Smooth muscle cell (in vitro differentiated cells): Measurements from ENCODE around the gene SLC5A6. TPM values are rescaled to one million over a fixed set of nuclear protein-coding genes. Genes with fewer than 3 reads are reported as not detected.

ENCODE experiments used
- DNase-seq: peaks from one replicate; lab custom pipeline; 2025; ENCODE audit not compliant: unreplicated experiment; lab: John Stamatoyannopoulos, UW
- H2AFZ ChIP-seq: fragments of 200-600 bp; sonication (generic); 2 replicates; pipeline ENCODE4 v1.6.0; 2016; ENCODE audit warnings: antibody characterized with exemption, low read depth, mild to moderate bottlenecking
- H3F3A ChIP-seq: fragments of 200-600 bp; sonication (generic); 2 replicates; pipeline ENCODE4 v1.6.0; 2017; ENCODE audit warnings: antibody characterized with exemption, low read depth
- H3K27ac ChIP-seq: fragments of 200-600 bp; sonication (generic); 2 replicates; pipeline ENCODE4 v1.5.1; 2016; ENCODE audit warnings: low read depth, mild to moderate bottlenecking
- H3K27me3 ChIP-seq: fragments of 200-600 bp; sonication (generic); 2 replicates; pipeline ENCODE4 v1.6.1; 2016; ENCODE audit warnings: low read depth, mild to moderate bottlenecking
- H3K36me3 ChIP-seq: fragments of 200-600 bp; sonication (generic); 2 replicates; pipeline ENCODE4 v1.5.1; 2016; ENCODE audit warnings: low read depth
- H3K4me1 ChIP-seq: fragments of 200-600 bp; sonication (generic); 2 replicates; pipeline ENCODE4 v1.5.1; 2016; ENCODE audit warnings: low read depth
- H3K4me2 ChIP-seq: fragments of 200-600 bp; sonication (generic); 2 replicates; pipeline ENCODE4 v1.6.0; 2016; ENCODE audit warnings: mild to moderate bottlenecking
- H3K4me3 ChIP-seq: fragments of 200-600 bp; sonication (generic); 2 replicates; pipeline ENCODE4 v1.5.1; 2016; ENCODE audit warnings: mild to moderate bottlenecking
- H3K79me2 ChIP-seq: fragments of 200-600 bp; sonication (generic); 2 replicates; pipeline ENCODE4 v1.6.0; 2016; ENCODE audit warnings: low read depth, mild to moderate bottlenecking
- H3K9ac ChIP-seq: fragments of 200-600 bp; sonication (generic); 2 replicates; pipeline ENCODE4 v1.6.0; 2016; ENCODE audit warnings: low read depth
- H3K9me3 ChIP-seq: fragments of 200-600 bp; sonication (generic); replicated peaks from 2 replicates; pipeline ENCODE4 v1.5.1; 2016; ENCODE audit warnings: low read depth
- H4K20me1 ChIP-seq: fragments of 200-600 bp; sonication (generic); 2 replicates; pipeline ENCODE4 v1.6.0; 2016; ENCODE audit warnings: low read depth
- CTCF ChIP-seq: fragments of 200-600 bp; sonication (generic); IDR thresholded peaks from 2 replicates; pipeline ENCODE4 v1.5.1; 2017; ENCODE audit warnings: borderline replicate concordance, mild to moderate bottlenecking, antibody characterized with exemption; ENCODE audit not compliant: insufficient read depth, poor library complexity, severe bottlenecking
- WGBS: methylation state at CpG from one replicate; pipeline ENCODE4 v1.1.7; 2016; ENCODE audit warnings: low lambda C conversion rate; 5-methylcytosine and 5-hydroxymethylcytosine counted together
- polyA plus RNA-seq: library from polyadenylated mRNA; unstranded; fragments of >200 nt; fragmentation: Nextera tagmentation; extraction: Ambion mirVana; gene quantifications from 2 replicates; pipeline ENCODE4 v1.2.1, GENCODE V29; 2016
- total RNA-seq: library from RNA; depleted of rRNA; stranded (reverse); fragments of >200 nt; gene quantifications from 2 replicates; pipeline ENCODE4 v1.2.3, GENCODE V29; 2014

The SLC5A6 gene
- total and polyA plus RNA-seq, 2 experiments from 2014 or later: 25.7 to 32.3 TPM

- no peaks in the 10 kb centered on the region for H3K4me1 ChIP-seq
- no peak overlapping the region for H2AFZ ChIP-seq
- DNase-seq: no peak
- TF ChIP-seq CTCF: no peak
- no peak overlapping the region for H3K9ac ChIP-seq
- no peaks in the 10 kb centered on the region for H3K9me3 ChIP-seq
- peaks cover 14% of the 10 kb centered on the region for H3K36me3 ChIP-seq
- H3K79me2 ChIP-seq: no peaks in the 10 kb centered on the region
- H3K4me2 ChIP-seq: no peak overlapping the region
- no peaks in the 10 kb centered on the region for H3F3A ChIP-seq
- no peaks in the 10 kb centered on the region for H4K20me1 ChIP-seq
- no peak overlapping the region for H3K27ac ChIP-seq
- H3K27me3 ChIP-seq: no peaks in the 10 kb centered on the region
- no peak overlapping the region for H3K4me3 ChIP-seq
- 98% methylated on average over 9 of the region's 9 CpGs for WGBS
Measured at GRCh38 chr2:27225526-27225925, 13.5 kb upstream of the SLC5A6 start.

GRCh38 chr2:27223416-27223815, 11.3 kb upstream of the SLC5A6 start:
- no peak for TF ChIP-seq CTCF
- Histone ChIP-seq H3K79me2 (peaks cover 4% of the 10 kb centered on the region), H3K4me1 (peaks cover 4% of the 10 kb centered on the region), H3K36me3 (peaks cover 14% of the 10 kb centered on the region), H3K4me3 (no peak overlapping the region), H3F3A (no peaks in the 10 kb centered on the region), H3K9ac (no peak overlapping the region), H3K4me2 (no peak overlapping the region), H3K9me3 (no peaks in the 10 kb centered on the region), H4K20me1 (no peaks in the 10 kb centered on the region), H3K27me3 (no peaks in the 10 kb centered on the region), H3K27ac (no peak overlapping the region), H2AFZ (no peak overlapping the region)
- WGBS: 94% methylated on average over 6 of the region's 6 CpGs
- DNase-seq: no peak

- H3K4me1 ChIP-seq: peaks cover 14% of the 10 kb centered on the region
- WGBS: 100% methylated on average over 5 of the region's 5 CpGs
- no peaks in the 10 kb centered on the region for H3F3A ChIP-seq
- peaks cover 6% of the 10 kb centered on the region for H3K36me3 ChIP-seq
- H3K9ac ChIP-seq: no peak overlapping the region
- TF ChIP-seq CTCF: no peak
- no peak overlapping the region for H3K27ac ChIP-seq
- peaks cover 15% of the 10 kb centered on the region for H3K79me2 ChIP-seq
- DNase-seq: no peak
- no peak overlapping the region for H2AFZ ChIP-seq
- no peaks in the 10 kb centered on the region for H3K9me3 ChIP-seq
- H4K20me1 ChIP-seq: no peaks in the 10 kb centered on the region
- H3K4me2 ChIP-seq: no peak overlapping the region
- no peaks in the 10 kb centered on the region for H3K27me3 ChIP-seq
- H3K4me3 ChIP-seq: no peak overlapping the region
Measured at GRCh38 chr2:27222407-27222806, 10.3 kb upstream of the SLC5A6 start.

DNA sequence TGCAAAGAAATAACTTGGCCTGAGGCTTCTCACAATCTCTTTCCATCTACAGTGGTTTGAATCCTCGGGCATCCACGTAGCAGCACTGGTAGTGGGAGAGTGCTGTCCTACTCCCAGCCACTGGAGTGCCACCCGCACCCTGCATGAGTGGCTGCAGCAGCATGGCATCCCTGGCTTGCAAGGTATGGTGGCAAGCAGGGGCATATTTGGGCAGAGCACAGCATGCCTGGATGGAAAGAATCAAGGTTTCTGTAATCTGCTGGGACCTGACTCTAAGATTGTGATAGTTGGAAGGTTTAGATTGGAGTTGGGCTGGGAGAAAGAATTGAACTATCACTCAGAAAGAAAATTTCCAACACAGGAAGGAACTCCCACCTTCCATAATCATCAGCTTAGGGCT, 9.1 kb upstream of the SLC5A6 start:
- WGBS: 92% methylated on average over 3 of the region's 3 CpGs
- peaks cover 14% of the 10 kb centered on the region for H3K4me1 ChIP-seq
- no peaks in the 10 kb centered on the region for H3K36me3 ChIP-seq
- no peak for DNase-seq
- H3K79me2 ChIP-seq: peaks cover 15% of the 10 kb centered on the region
- H4K20me1 ChIP-seq: no peaks in the 10 kb centered on the region
- H2AFZ ChIP-seq: no peak overlapping the region
- no peak overlapping the region for H3K4me3 ChIP-seq
- no peak overlapping the region for H3K27ac ChIP-seq
- no peaks in the 10 kb centered on the region for H3K9me3 ChIP-seq
- no peaks in the 10 kb centered on the region for H3F3A ChIP-seq
- no peak for TF ChIP-seq CTCF
- H3K9ac ChIP-seq: no peak overlapping the region
- H3K27me3 ChIP-seq: no peaks in the 10 kb centered on the region
- no peak overlapping the region for H3K4me2 ChIP-seq
